ENCODE results near the gene CSF2. TPM values are rescaled to one million over a fixed set of nuclear protein-coding genes. Genes with fewer than 3 reads are reported as not detected.

The CSF2 gene
- polyA plus RNA-seq, 1 of the 3 experiments (the other 2 are of a cell fraction), result 0.97 TPM

GRCh38 chr5:132052520-132052919 lies 21.1 kb upstream of the CSF2 start:
- Histone ChIP-seq H4K20me1 (ENCODE audit: insufficient read depth) (no peaks in the 10 kb centered on the region), H2AFZ (ENCODE audit: low read depth) (no peak overlapping the region), H3K4me3 (ENCODE audit: low read depth in 2 of 2, low read length in 1 of 2) (no peak overlapping the region), H3F3A (replicated peaks; ENCODE audit: insufficient read depth) (no peaks in the 10 kb centered on the region), H3K4me2 (no peak overlapping the region), H3K79me2 (ENCODE audit: insufficient read depth) (no peaks in the 10 kb centered on the region), H3K9me2 (no peaks in the 10 kb centered on the region), H3K27me3 (ENCODE audit: insufficient read depth) (no peaks in the 10 kb centered on the region; the same call in 1 of the 2 replicates), H3K27ac (ENCODE audit: low read depth in 2 of 2, low read length in 1 of 2) (no peak overlapping the region), H3K4me1 (ENCODE audit: control insufficient read depth in 1 of 2, insufficient read depth in 2 of 2, low read depth in 1 of 2, low read length in 1 of 2) (no peaks in the 10 kb centered on the region), H3K36me3 (replicated peaks in 1 of 2; ENCODE audit: control insufficient read depth in 1 of 2, insufficient read depth in 2 of 2, low read length in 1 of 2) (no peaks in the 10 kb centered on the region), H3K9ac (no peak overlapping the region), H3K9me3 (no peaks in the 10 kb centered on the region)
- TF ChIP-seq REST (IDR thresholded peaks at IDR 0.05; ENCODE audit: low read depth, low read length) (no peak), SMC3 (IDR thresholded peaks at IDR 0.05; ENCODE audit: low read depth, low read length) (no peak), YY1 (IDR thresholded peaks at IDR 0.05; ENCODE audit: low read depth) (no peak), PBX3 (IDR thresholded peaks at IDR 0.05) (no peak), NFIC (IDR thresholded peaks at IDR 0.05; ENCODE audit: borderline replicate concordance) (no peak)
- CTCF ChIA-PET, result interaction anchor here (0.6 to 4.1 kb wide), 5 partner anchors 9 to 463 kb away, joined by 3 to 22 read pairs (median 5); partner anchors contain the start of gene IL3
- POLR2A ChIA-PET, result no interaction called here
- WGBS (ENCODE audit: low lambda C conversion rate), result 59% methylated on average over 10 of the region's 10 CpGs
- DNase-seq, result no peak

DNA sequence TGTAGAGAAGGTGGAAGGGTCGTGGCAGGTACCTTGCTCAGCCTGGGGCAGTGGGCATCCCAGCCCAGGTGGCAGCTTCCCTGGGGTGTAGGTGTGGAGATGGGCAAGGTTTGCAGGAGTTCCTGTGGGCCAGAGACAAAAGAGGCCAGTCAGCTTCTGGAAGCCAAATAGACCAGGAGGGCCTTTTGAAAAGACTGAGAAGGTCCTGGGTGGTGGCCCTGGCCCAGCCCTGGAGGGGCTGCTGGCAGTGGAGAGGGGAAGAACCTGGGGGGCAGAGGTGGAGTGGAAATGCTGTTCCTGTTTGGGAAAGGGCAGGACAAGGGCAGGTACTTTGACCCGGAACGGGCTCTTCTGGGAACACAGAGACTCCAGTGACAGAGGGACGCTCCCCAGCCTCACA lies 20.1 kb upstream of the CSF2 start:
- CTCF ChIA-PET, result interaction anchor here (1.0 to 4.1 kb wide), 4 partner anchors 8 to 464 kb away, joined by 3 to 22 read pairs (median 6); no protein-coding TSS in a partner anchor
- H3K9ac ChIP-seq, result no peak overlapping the region
- no peaks in the 10 kb centered on the region; the same call in 1 of the 2 replicates for H3K27me3 ChIP-seq (ENCODE audit: insufficient read depth)
- no peak overlapping the region for H2AFZ ChIP-seq (ENCODE audit: low read depth)
- H3K4me1 ChIP-seq (ENCODE audit: control insufficient read depth in 1 of 2, insufficient read depth in 2 of 2, low read depth in 1 of 2, low read length in 1 of 2), result no peaks in the 10 kb centered on the region
- TF ChIP-seq USF1 (IDR thresholded peaks at IDR 0.05; ENCODE audit: borderline replicate concordance, low read depth), result no peak
- TF ChIP-seq NFIC (IDR thresholded peaks at IDR 0.05; ENCODE audit: borderline replicate concordance), result no peak
- TF ChIP-seq, protein P1, sequence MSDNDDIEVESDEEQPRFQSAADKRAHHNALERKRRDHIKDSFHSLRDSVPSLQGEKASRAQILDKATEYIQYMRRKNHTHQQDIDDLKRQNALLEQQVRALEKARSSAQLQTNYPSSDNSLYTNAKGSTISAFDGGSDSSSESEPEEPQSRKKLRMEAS (IDR thresholded peaks at IDR 0.05; ENCODE audit: low read depth), result no peak
- TF ChIP-seq MXI1 (IDR thresholded peaks at IDR 0.05; ENCODE audit: low read depth, low read length), result no peak
- no peak for TF ChIP-seq FOXJ3 (CRISPR knock-in tag; IDR thresholded peaks at IDR 0.05)
- no peak for TF ChIP-seq TEAD4 (IDR thresholded peaks at IDR 0.05; ENCODE audit: borderline replicate concordance, insufficient read depth)
- TF ChIP-seq FOXM1 (IDR thresholded peaks at IDR 0.05; ENCODE audit: low read depth), result no peak
- no peak for TF ChIP-seq IRF3 (IDR thresholded peaks at IDR 0.05; ENCODE audit: low read depth, low read length)
- no peak for TF ChIP-seq EZH2phosphoT487 (IDR thresholded peaks at IDR 0.05; ENCODE audit: borderline replicate concordance, low read depth)
- TF ChIP-seq JUND (IDR thresholded peaks at IDR 0.05), result no peak
- no peak for TF ChIP-seq ELF1 (IDR thresholded peaks at IDR 0.05)
- no peak for TF ChIP-seq RFX5 (IDR thresholded peaks at IDR 0.05; ENCODE audit: low read length)
- TF ChIP-seq SIN3A (IDR thresholded peaks at IDR 0.05; ENCODE audit: borderline replicate concordance, low read depth, low read length), result no peak
- TF ChIP-seq, protein P2, sequence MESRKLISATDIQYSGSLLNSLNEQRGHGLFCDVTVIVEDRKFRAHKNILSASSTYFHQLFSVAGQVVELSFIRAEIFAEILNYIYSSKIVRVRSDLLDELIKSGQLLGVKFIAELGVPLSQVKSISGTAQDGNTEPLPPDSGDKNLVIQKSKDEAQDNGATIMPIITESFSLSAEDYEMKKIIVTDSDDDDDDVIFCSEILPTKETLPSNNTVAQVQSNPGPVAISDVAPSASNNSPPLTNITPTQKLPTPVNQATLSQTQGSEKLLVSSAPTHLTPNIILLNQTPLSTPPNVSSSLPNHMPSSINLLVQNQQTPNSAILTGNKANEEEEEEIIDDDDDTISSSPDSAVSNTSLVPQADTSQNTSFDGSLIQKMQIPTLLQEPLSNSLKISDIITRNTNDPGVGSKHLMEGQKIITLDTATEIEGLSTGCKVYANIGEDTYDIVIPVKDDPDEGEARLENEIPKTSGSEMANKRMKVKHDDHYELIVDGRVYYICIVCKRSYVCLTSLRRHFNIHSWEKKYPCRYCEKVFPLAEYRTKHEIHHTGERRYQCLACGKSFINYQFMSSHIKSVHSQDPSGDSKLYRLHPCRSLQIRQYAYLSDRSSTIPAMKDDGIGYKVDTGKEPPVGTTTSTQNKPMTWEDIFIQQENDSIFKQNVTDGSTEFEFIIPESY (IDR thresholded peaks at IDR 0.05; ENCODE audit: borderline replicate concordance, low read depth), result no peak
- TF ChIP-seq CHD2 (IDR thresholded peaks at IDR 0.05; ENCODE audit: low read length, partially characterized antibody), result no peak
- no peak for TF ChIP-seq RCOR1 (IDR thresholded peaks at IDR 0.05; ENCODE audit: low read length)
- no peak overlapping the region for H3K4me2 ChIP-seq
- DNase-seq, result no peak
- H3K79me2 ChIP-seq (ENCODE audit: insufficient read depth), result no peaks in the 10 kb centered on the region
- no peaks in the 10 kb centered on the region for H3F3A ChIP-seq (replicated peaks; ENCODE audit: insufficient read depth)
- H3K9me2 ChIP-seq, result no peaks in the 10 kb centered on the region
- no peaks in the 10 kb centered on the region for H4K20me1 ChIP-seq (ENCODE audit: insufficient read depth)
- H3K9me3 ChIP-seq, result no peaks in the 10 kb centered on the region
- WGBS (ENCODE audit: low lambda C conversion rate), result 71% methylated on average over 4 of the region's 4 CpGs
- POLR2A ChIA-PET, result no interaction called here
- no peak overlapping the region for H3K27ac ChIP-seq (ENCODE audit: low read depth in 2 of 2, low read length in 1 of 2)
- no peak overlapping the region for H3K4me3 ChIP-seq (ENCODE audit: low read depth in 2 of 2, low read length in 1 of 2)
- H3K36me3 ChIP-seq (replicated peaks in 1 of 2; ENCODE audit: control insufficient read depth in 1 of 2, insufficient read depth in 2 of 2, low read length in 1 of 2), result no peaks in the 10 kb centered on the region
